Measurements from ENCODE around the gene MAN1A2.

Gene MAN1A2

DNA sequence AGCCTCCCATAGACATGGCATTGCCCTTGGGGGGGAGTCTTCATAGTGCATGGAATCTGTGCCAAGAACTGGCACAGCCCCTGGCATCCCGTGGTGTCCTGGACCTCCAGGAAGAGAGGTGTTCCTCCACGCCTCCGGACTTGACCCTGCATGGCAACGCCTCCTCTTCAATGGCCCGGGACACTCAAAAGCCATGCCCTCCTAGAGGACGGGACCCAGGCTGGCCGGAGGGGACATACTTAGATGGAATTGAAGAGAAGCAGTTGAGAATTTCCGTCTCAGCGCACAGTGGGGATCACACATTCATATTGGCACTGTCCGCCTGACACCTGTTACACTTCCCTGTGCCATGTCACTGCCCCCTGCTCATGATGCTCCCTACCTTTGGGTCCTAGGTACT lies 200.2 kb downstream of the MAN1A2 start:
- TF ChIP-seq, protein P1, sequence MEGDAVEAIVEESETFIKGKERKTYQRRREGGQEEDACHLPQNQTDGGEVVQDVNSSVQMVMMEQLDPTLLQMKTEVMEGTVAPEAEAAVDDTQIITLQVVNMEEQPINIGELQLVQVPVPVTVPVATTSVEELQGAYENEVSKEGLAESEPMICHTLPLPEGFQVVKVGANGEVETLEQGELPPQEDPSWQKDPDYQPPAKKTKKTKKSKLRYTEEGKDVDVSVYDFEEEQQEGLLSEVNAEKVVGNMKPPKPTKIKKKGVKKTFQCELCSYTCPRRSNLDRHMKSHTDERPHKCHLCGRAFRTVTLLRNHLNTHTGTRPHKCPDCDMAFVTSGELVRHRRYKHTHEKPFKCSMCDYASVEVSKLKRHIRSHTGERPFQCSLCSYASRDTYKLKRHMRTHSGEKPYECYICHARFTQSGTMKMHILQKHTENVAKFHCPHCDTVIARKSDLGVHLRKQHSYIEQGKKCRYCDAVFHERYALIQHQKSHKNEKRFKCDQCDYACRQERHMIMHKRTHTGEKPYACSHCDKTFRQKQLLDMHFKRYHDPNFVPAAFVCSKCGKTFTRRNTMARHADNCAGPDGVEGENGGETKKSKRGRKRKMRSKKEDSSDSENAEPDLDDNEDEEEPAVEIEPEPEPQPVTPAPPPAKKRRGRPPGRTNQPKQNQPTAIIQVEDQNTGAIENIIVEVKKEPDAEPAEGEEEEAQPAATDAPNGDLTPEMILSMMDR (IDR thresholded peaks at IDR 0.05; ENCODE audit: low read length, missing control alignments), result no peak
- H3K4me3 ChIP-seq (replicated peaks; ENCODE audit: low read depth, low read length), result no peak overlapping the region
- no peak for DNase-seq (ENCODE audit: low read depth)

DNA sequence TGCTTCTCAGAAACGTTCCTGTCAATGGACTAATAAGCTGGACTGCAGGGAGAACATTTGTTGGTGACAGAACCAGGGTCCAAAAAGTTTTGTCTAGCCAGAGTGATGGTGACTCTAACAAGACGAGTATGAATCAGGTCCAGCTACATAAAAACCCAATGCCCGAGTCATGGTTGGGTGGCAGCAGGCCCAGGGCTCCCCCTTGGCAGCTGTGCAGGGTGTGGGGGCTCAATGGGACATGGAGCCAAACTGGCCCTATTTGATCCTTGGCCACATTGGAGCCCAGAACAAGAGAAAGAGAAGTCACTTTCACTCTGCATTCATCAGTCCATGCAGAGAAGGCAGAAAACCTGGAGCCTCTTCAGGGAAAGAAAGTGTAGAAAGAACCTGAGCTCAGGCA lies 200.7 kb downstream of the MAN1A2 start:
- no peak for DNase-seq (ENCODE audit: low read depth)
- TF ChIP-seq, protein P1 (IDR thresholded peaks at IDR 0.05; ENCODE audit: low read length, missing control alignments), result no peak
- no peak overlapping the region for H3K4me3 ChIP-seq (replicated peaks; ENCODE audit: low read depth, low read length)

DNA sequence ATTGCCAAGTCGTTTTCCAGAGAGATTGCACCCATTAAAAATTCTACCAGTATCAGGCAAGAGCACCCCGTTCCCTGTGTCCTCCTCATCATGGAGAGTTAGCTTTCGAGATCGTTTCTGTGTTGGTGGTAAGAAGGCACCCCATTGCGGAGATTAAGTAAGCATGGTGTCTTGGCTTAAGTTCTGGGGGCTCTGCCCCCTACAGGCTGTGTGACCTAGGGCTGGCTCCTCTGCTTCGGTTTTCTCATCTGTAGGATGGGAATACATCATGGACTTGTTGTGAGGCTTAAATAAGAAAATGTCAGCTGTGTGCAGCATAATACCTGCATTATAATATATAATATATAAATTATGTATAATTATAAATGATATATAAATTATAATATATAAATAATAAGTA lies 201.8 kb downstream of the MAN1A2 start:
- H3K4me3 ChIP-seq (replicated peaks; ENCODE audit: low read depth, low read length), result no peak overlapping the region
- no peak for DNase-seq (ENCODE audit: low read depth)
- TF ChIP-seq, protein P1 (IDR thresholded peaks at IDR 0.05; ENCODE audit: low read length, missing control alignments), result no peak

DNA sequence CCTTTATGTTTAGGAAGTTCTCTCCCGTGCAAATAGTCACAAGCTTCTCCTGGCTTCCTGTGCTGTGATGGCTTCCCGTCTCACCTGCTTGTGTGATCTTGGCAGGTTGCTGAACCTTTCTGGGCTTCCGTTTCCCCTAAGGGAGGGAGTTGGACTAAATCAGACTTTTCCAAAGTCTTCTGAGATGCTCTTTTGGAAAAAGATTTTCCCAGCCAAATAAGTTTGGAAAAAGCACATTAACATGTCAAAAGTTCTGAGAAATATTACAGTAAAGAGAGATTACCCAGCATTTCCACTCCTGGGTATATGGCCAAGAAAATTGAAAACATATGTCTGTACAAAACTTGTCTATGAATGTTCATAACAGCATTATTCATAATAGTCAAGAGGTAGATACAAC lies 202.6 kb downstream of the MAN1A2 start:
- DNase-seq (ENCODE audit: low read depth), result no peak
- no peak overlapping the region for H3K4me3 ChIP-seq (replicated peaks; ENCODE audit: low read depth, low read length)
- TF ChIP-seq, protein P1 (IDR thresholded peaks at IDR 0.05; ENCODE audit: low read length, missing control alignments), result no peak

DNA sequence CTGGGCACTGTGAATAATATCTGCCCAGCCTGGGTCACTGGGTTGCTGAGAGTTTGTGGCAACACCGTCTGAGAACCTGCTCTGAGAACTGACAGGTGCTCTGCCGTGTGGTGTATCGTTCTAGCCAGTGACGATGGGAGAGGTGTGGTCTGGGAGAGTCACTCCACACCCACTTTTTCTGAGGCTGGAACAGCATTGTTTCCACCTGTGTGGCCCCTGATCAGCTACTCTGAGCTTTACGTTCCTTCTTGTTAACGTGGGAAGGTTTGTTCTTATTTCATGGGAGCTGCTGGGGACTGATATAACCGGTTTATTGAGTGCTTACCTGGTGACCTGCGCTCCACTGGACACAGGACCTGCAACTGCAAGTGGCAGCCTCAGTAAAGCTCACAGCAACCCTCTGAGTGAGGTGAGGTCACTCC lies 203.8 kb downstream of the MAN1A2 start:
- DNase-seq (ENCODE audit: low read depth), result no peak
- H3K4me3 ChIP-seq (replicated peaks; ENCODE audit: low read depth, low read length), result no peak overlapping the region
- TF ChIP-seq, protein P1 (IDR thresholded peaks at IDR 0.05; ENCODE audit: low read length, missing control alignments), result no peak

DNA sequence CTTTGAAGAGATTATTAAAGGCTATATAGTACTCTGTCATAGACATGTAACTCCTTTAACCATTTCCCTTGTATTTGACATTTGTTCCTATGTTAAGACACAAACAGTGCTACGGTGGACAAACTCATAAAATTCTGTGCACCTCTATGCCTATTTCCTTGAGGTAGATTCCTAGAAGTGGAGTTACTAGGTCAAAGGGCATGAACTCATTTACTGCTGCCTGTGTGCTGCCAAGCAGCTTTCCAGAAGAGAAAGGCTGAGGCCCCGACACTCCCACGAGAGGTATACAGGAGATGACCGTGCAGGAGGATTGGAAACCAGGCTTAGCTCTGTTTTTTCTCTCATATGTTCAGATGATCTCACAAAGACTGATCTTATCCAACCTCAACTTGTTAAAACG lies 204.2 kb downstream of the MAN1A2 start:
- TF ChIP-seq, protein P1 (IDR thresholded peaks at IDR 0.05; ENCODE audit: low read length, missing control alignments), result no peak
- DNase-seq (ENCODE audit: low read depth), result no peak
- H3K4me3 ChIP-seq (replicated peaks; ENCODE audit: low read depth, low read length), result no peak overlapping the region

DNA sequence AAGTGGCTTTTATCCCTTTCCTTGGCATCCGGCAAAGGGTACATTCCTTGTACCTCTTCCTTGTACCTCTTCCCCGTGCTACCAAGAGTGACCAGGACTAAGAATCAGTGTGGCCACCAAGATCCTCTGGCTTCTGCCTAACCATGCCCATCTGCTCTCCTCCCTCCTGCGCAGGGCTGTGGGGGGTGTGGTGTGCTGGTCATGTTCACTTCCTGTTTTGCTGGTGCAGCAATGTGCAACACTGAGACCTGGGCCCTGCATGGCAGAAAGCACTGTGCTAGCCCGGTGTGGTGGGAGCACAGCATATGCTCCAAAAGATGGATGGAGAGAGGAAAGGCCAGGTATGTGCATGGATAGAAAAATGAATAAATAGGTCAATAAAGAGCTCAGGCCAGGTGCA lies 205.3 kb downstream of the MAN1A2 start:
- TF ChIP-seq, protein P1 (IDR thresholded peaks at IDR 0.05; ENCODE audit: low read length, missing control alignments), result no peak
- H3K4me3 ChIP-seq (replicated peaks; ENCODE audit: low read depth, low read length), result no peak overlapping the region
- DNase-seq (ENCODE audit: low read depth), result no peak

Measured in fibroblast of pulmonary artery (primary cell).